K562 (cell line): ENCODE results near the gene MPZL3. TPM values are rescaled to one million over a fixed set of nuclear protein-coding genes. Genes with fewer than 3 reads are reported as not detected.

Experiments used
- ATAC-seq: fragments of 200-7000 bp; cut with Tn5 transposase; 3 replicates; pipeline ENCODE4 v1.9.1; 2020; ENCODE audit warnings: moderate library complexity
- BruUV-seq: library from RNA; stranded (reverse); fragments of 400-500 nt; replicated peaks from 2 replicates; lab custom pipeline; 2021; lab: Mats Ljungman, UMichigan
- CTCF ChIA-PET: fragments of 300-600 bp; formaldehyde crosslinking; extraction: SDS; loops from one replicate; lab custom pipeline; 2021; ENCODE audit warnings: low intra/inter-chr PET ratio; lab: Yijun Ruan, JAX
- POLR2A ChIA-PET: fragments of 300-600, 350-650 bp; sonication (Branson Sonifier 250); formaldehyde crosslinking; extraction: SDS; loops from one replicate; lab custom pipeline; 2021; ENCODE audit warnings: antibody characterized with exemption, inconsistent platforms; lab: Yijun Ruan, JAX
- DNase-seq, 4 experiments: peaks; one replicate each; pipeline versions ENCODE4 v3.0.0 to v3.0.0-alpha.2; 2011 to 2018; ENCODE audit warnings: low spot score in 3 of 4, mixed read lengths in 3 of 4; ENCODE audit errors: extremely low read depth in 1 of 4
- FAIRE-seq: peaks from 2 replicates; lab custom pipeline; 2011; peaks lifted over from hg19 to GRCh38; lab: Jason Lieb, UNC
- H2AFZ ChIP-seq: 2 replicates; pipeline ENCODE4 v1.6.0; 2011; ENCODE audit warnings: low read depth, low read length, control low read depth, inconsistent platforms
- H3K27ac ChIP-seq: fragments of 200-600 bp; 3 replicates; pipeline ENCODE4 v1.8.0; 2011; ENCODE audit warnings: low read depth, mild to moderate bottlenecking, control low read depth, inconsistent platforms, low read length, moderate library complexity, mixed read lengths; ENCODE audit errors: extremely low read depth
- H3K27me3 ChIP-seq, 2 experiments: fragments of 300-600 bp in 1 of 2; 2 replicates in 1 of 2; 3 replicates in 1 of 2; pipeline versions ENCODE4 v1.6.0 to v1.8.0; 2011; ENCODE audit warnings: inconsistent platforms in 2 of 2, low read length in 2 of 2, mild to moderate bottlenecking in 1 of 2, mixed read lengths in 1 of 2, moderate library complexity in 1 of 2; ENCODE audit not compliant: control insufficient read depth in 2 of 2, insufficient read depth in 2 of 2
- H3K36me3 ChIP-seq: fragments of 300-600 bp; 3 replicates; pipeline ENCODE4 v1.8.0; 2011; ENCODE audit warnings: mild to moderate bottlenecking, low read length, inconsistent platforms; ENCODE audit not compliant: control insufficient read depth, insufficient read depth
- H3K4me1 ChIP-seq, 2 experiments: fragments of 200-600 bp in 1 of 2; replicated peaks in 1 of 2; 2 replicates in 1 of 2; 3 replicates in 1 of 2; pipeline versions ENCODE4 v1.5.1 to v1.8.0; 2011; ENCODE audit warnings: inconsistent platforms in 2 of 2, low read length in 2 of 2, mild to moderate bottlenecking in 1 of 2, mixed read lengths in 1 of 2, moderate library complexity in 1 of 2; ENCODE audit not compliant: control insufficient read depth in 2 of 2, insufficient read depth in 2 of 2
- H3K4me2 ChIP-seq: 2 replicates; pipeline ENCODE4 v1.6.1; 2011; ENCODE audit warnings: low read length, control low read depth, inconsistent platforms, mixed read lengths; ENCODE audit not compliant: insufficient read depth
- H3K4me3 ChIP-seq: fragments of 200-600 bp; sonication (generic), shearing (Covaris generic); 2 replicates; pipeline ENCODE4 v1.5.1; 2016; ENCODE audit warnings: control low read depth, inconsistent platforms
- H3K79me2 ChIP-seq: fragments of 200-600 bp; 3 replicates; pipeline ENCODE4 v1.8.0; 2011; ENCODE audit warnings: low read length, inconsistent platforms; ENCODE audit not compliant: control insufficient read depth, insufficient read depth
- H3K9ac ChIP-seq, 2 experiments: 2 replicates each; pipeline versions ENCODE4 v1.6.0 to v1.6.1; 2011; ENCODE audit warnings: low read depth in 2 of 2, low read length in 2 of 2, control low read depth in 1 of 2, inconsistent platforms in 1 of 2, mild to moderate bottlenecking in 1 of 2, mixed read lengths in 1 of 2; ENCODE audit not compliant: insufficient read depth in 1 of 2
- H3K9me1 ChIP-seq: one replicate; pipeline ENCODE4 v1.6.0; 2011; ENCODE audit warnings: inconsistent platforms, mild to moderate bottlenecking, low read length, moderate library complexity; ENCODE audit not compliant: control insufficient read depth, insufficient read depth
- H3K9me3 ChIP-seq: replicated peaks from 2 replicates; pipeline ENCODE4 v1.5.1; 2011; ENCODE audit warnings: low read depth, low read length, inconsistent platforms; ENCODE audit not compliant: control insufficient read depth, insufficient read depth
- H4K20me1 ChIP-seq: replicated peaks from 2 replicates; pipeline ENCODE4 v1.6.1; 2011; ENCODE audit warnings: low read length, inconsistent platforms, mixed read lengths; ENCODE audit not compliant: control insufficient read depth, insufficient read depth
- KDM2B ChIP-seq: fragments of 250-450 bp; sonication (Bioruptor Pico); IDR thresholded peaks from 2 replicates; pipeline ENCODE4 v1.8.0; 2021; ENCODE audit warnings: mild to moderate bottlenecking, moderate library complexity
- MAFG ChIP-seq: fragments of 450-650 bp; conservative IDR thresholded peaks from 2 replicates; pipeline ENCODE4 v1.6.1; 2016; ENCODE audit warnings: missing genetic modification characterization, missing compliant biosample characterization
- NFRKB ChIP-seq: fragments of 450-650 bp; IDR thresholded peaks from 2 replicates; pipeline ENCODE4 v1.6.1; 2016; ENCODE audit warnings: low read depth
- PPARD ChIP-seq: fragments of 250-450 bp; sonication (Bioruptor Pico); IDR thresholded peaks from 2 replicates; pipeline ENCODE4 v1.8.0; 2022; ENCODE audit warnings: inconsistent platforms, mild to moderate bottlenecking, moderate library complexity
- TARDBP ChIP-seq: fragments of 450-650 bp; IDR thresholded peaks from 2 replicates; pipeline ENCODE4 v1.6.1; 2016
- XRCC5 ChIP-seq: fragments of 200-400 bp; formaldehyde crosslinking; IDR thresholded peaks from 2 replicates; pipeline ENCODE4 v1.6.1; 2017; ENCODE audit warnings: low read depth, mild to moderate bottlenecking, low read length
- WGBS: fragments of 100-300 bp; shearing (Covaris generic); methylation state at CpG from one replicate; pipeline ENCODE4 v1.1.6; 2016; ENCODE audit warnings: low coverage, mixed read lengths; ENCODE audit not compliant: insufficient coverage; ENCODE audit errors: missing lambda C conversion rate; 5-methylcytosine and 5-hydroxymethylcytosine counted together
- in situ Hi-C: fragments of 300-500 bp; cut with MboI; formaldehyde crosslinking; loops from 4 replicates; pipeline ENCODE4 v1.15.0; 2018; ENCODE audit warnings: inconsistent platforms, mixed read lengths
- intact Hi-C: fragments of 100-400 bp; cut with micrococcal nuclease; formaldehyde crosslinking; loops from 2 replicates; pipeline ENCODE4 v1.14.2; 2022
- polyA plus RNA-seq, 8 experiments: library from polyadenylated mRNA; depleted of rRNA in 4 of 8; stranded (reverse) in 5 of 8; unstranded in 3 of 8; fragments of >200 nt; fragmentation: Nextera tagmentation in 2 of 8; fragmentation: Illumina TruSeq in 1 of 8; extraction: Ambion mirVana in 2 of 8; extraction: Trizol in 1 of 8; gene quantifications; 2 replicates each; pipeline versions ENCODE4 v1.2.1 to v1.2.3, GENCODE V29; 2011 to 2014; ENCODE audit warnings: inconsistent platforms in 1 of 8, missing spikeins in 1 of 8
- total RNA-seq, 7 experiments: library from RNA; depleted of rRNA in 6 of 7; stranded (reverse); fragments of >200 nt in 6 of 7; fragmentation: Illumina TruSeq in 2 of 7; extraction: Trizol in 2 of 7; gene quantifications; 2 replicates each; pipeline versions ENCODE4 v1.2.1 to v1.2.3, GENCODE V29; 2011 to 2021; ENCODE audit warnings: low replicate concordance in 1 of 7
- TF ChIP-seq, protein P1 (sequence below), 2 experiments: fragments of 450-650 bp; formaldehyde crosslinking in 1 of 2; IDR thresholded peaks; 2 replicates each; pipeline versions ENCODE4 v1.4.0 to v1.6.1; 2014 to 2020; ENCODE audit warnings: mild to moderate bottlenecking in 2 of 2, borderline replicate concordance in 1 of 2, low read depth in 1 of 2
- TF ChIP-seq, protein P2 (sequence below): fragments of 250-450 bp; sonication (Bioruptor Pico); IDR thresholded peaks from 2 replicates; pipeline ENCODE4 v1.4.0; 2020; ENCODE audit warnings: borderline replicate concordance
- TF ChIP-seq, protein P3 (sequence below): fragments of 250-450 bp; sonication (Bioruptor Pico); IDR thresholded peaks from 2 replicates; pipeline ENCODE4 v1.9.0; 2021; ENCODE audit warnings: mild to moderate bottlenecking, inconsistent platforms

Gene MPZL3
- total and polyA plus RNA-seq, 9 of the 15 experiments (the other 6 are each of a cell fraction or from before 2014, with no cell fraction given) = 0.97 to 2.9 (median 1.6) TPM

DNA sequence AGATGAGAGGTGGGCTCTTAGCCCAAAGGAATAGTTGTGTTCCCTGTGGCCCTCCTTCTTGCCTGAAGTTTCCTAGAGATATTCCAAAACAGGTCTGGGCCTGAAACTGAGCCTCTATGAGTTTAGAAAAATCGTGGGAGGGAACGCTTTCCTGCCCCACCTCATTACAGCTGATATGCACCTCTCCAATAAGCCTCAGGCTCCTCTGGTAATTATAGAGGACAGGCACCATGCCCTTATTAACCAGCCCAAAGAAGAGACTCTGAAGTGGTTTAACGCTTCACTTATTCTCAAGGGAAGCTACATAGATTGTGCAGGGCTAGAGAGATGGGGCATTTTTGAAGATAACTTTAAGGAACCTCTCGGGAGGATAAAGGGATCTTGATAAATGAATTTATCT, 15.3 kb upstream of the MPZL3 start:
- no peak overlapping the region for H2AFZ ChIP-seq
- no peaks in the 10 kb centered on the region for H3K79me2 ChIP-seq
- peaks cover 26 to 39% of the 10 kb centered on the region in 2 experiments for H3K27me3 ChIP-seq
- in situ Hi-C loops (no loop called here), intact Hi-C loops (no loop called here)
- H3K9me3 ChIP-seq = no peaks in the 10 kb centered on the region
- CTCF ChIA-PET = no interaction called here
- H3K4me1 ChIP-seq = no peaks in the 10 kb centered on the region
- FAIRE-seq (no peak), DNase-seq (no peak), ATAC-seq (no peak)
- no peaks in the 10 kb centered on the region for H3K36me3 ChIP-seq
- H3K9me1 ChIP-seq = no peaks in the 10 kb centered on the region
- no peak overlapping the region for H3K27ac ChIP-seq
- H3K4me3 ChIP-seq = no peak overlapping the region
- WGBS = 0% methylated on average over 4 of the region's 4 CpGs
- no peak for TF ChIP-seq MAFG (tag)
- TF ChIP-seq, protein P1, sequence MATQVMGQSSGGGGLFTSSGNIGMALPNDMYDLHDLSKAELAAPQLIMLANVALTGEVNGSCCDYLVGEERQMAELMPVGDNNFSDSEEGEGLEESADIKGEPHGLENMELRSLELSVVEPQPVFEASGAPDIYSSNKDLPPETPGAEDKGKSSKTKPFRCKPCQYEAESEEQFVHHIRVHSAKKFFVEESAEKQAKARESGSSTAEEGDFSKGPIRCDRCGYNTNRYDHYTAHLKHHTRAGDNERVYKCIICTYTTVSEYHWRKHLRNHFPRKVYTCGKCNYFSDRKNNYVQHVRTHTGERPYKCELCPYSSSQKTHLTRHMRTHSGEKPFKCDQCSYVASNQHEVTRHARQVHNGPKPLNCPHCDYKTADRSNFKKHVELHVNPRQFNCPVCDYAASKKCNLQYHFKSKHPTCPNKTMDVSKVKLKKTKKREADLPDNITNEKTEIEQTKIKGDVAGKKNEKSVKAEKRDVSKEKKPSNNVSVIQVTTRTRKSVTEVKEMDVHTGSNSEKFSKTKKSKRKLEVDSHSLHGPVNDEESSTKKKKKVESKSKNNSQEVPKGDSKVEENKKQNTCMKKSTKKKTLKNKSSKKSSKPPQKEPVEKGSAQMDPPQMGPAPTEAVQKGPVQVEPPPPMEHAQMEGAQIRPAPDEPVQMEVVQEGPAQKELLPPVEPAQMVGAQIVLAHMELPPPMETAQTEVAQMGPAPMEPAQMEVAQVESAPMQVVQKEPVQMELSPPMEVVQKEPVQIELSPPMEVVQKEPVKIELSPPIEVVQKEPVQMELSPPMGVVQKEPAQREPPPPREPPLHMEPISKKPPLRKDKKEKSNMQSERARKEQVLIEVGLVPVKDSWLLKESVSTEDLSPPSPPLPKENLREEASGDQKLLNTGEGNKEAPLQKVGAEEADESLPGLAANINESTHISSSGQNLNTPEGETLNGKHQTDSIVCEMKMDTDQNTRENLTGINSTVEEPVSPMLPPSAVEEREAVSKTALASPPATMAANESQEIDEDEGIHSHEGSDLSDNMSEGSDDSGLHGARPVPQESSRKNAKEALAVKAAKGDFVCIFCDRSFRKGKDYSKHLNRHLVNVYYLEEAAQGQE (IDR thresholded peaks at IDR 0.05; ENCODE audit: borderline replicate concordance) = no peak
- TF ChIP-seq, protein P1 (CRISPR knock-in tag; IDR thresholded peaks at IDR 0.05; ENCODE audit: low read depth) = no peak
- TF ChIP-seq NFRKB = no peak
- TF ChIP-seq, protein P2, sequence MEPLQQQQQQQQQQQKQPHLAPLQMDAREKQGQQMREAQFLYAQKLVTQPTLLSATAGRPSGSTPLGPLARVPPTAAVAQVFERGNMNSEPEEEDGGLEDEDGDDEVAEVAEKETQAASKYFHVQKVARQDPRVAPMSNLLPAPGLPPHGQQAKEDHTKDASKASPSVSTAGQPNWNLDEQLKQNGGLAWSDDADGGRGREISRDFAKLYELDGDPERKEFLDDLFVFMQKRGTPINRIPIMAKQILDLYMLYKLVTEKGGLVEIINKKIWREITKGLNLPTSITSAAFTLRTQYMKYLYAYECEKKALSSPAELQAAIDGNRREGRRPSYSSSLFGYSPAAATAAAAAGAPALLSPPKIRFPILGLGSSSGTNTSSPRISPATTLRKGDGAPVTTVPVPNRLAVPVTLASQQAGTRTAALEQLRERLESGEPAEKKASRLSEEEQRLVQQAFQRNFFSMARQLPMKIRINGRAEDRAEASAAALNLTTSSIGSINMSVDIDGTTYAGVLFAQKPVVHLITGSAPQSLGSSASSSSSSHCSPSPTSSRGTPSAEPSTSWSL = no peak
- no peak for TF ChIP-seq TARDBP
- TF ChIP-seq, protein P3, sequence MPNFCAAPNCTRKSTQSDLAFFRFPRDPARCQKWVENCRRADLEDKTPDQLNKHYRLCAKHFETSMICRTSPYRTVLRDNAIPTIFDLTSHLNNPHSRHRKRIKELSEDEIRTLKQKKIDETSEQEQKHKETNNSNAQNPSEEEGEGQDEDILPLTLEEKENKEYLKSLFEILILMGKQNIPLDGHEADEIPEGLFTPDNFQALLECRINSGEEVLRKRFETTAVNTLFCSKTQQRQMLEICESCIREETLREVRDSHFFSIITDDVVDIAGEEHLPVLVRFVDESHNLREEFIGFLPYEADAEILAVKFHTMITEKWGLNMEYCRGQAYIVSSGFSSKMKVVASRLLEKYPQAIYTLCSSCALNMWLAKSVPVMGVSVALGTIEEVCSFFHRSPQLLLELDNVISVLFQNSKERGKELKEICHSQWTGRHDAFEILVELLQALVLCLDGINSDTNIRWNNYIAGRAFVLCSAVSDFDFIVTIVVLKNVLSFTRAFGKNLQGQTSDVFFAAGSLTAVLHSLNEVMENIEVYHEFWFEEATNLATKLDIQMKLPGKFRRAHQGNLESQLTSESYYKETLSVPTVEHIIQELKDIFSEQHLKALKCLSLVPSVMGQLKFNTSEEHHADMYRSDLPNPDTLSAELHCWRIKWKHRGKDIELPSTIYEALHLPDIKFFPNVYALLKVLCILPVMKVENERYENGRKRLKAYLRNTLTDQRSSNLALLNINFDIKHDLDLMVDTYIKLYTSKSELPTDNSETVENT = no peak
- no peak for TF ChIP-seq KDM2B (CRISPR knock-in tag)
- TF ChIP-seq XRCC5 = no peak
- TF ChIP-seq PPARD (CRISPR knock-in tag) = no peak
- H3K4me2 ChIP-seq = no peak overlapping the region
- H3K9ac ChIP-seq = no peak overlapping the region
- POLR2A ChIA-PET = interaction anchor here (0.7 to 1.0 kb wide), 2 partner anchors 17 to 37 kb away, joined by 3 read pairs; no protein-coding TSS in a partner anchor
- no peaks in the 10 kb centered on the region for H4K20me1 ChIP-seq
- no TSS peak for BruUV-seq
